Osteoblast (primary cell): ENCODE measurements around the gene ICE1. TPM values are rescaled to one million over a fixed set of nuclear protein-coding genes. Genes with fewer than 3 reads are reported as not detected.
"Not testable (repeated sequence)": the region's sequence is repeated elsewhere in the genome, so short reads cannot be mapped to it uniquely, and the experiment has no call there.

Experiments
- DNase-seq: peaks from one replicate; pipeline ENCODE4 v3.0.0; 2011; ENCODE audit warnings: low spot score, mixed read lengths; ENCODE audit not compliant: insufficient read length; ENCODE audit errors: missing footprints
- H2AFZ ChIP-seq: 2 replicates; pipeline ENCODE4 v1.6.0; 2011; ENCODE audit warnings: mild to moderate bottlenecking, low read length
- H3K27ac ChIP-seq: 2 replicates; pipeline ENCODE4 v1.5.1; 2011; ENCODE audit warnings: mild to moderate bottlenecking, low read depth, low read length, moderate library complexity
- H3K27me3 ChIP-seq: 2 replicates; pipeline ENCODE4 v1.6.0; 2012; ENCODE audit warnings: mild to moderate bottlenecking, control low read depth, inconsistent platforms, low read length, moderate library complexity; ENCODE audit not compliant: insufficient read depth
- H3K36me3 ChIP-seq: 2 replicates; pipeline ENCODE4 v1.5.1; 2011; ENCODE audit warnings: mild to moderate bottlenecking, low read length, control low read depth, moderate library complexity; ENCODE audit not compliant: insufficient read depth
- H3K4me1 ChIP-seq: 2 replicates; pipeline ENCODE4 v1.5.1; 2011; ENCODE audit warnings: mild to moderate bottlenecking, low read length, control low read depth, moderate library complexity; ENCODE audit not compliant: insufficient read depth
- H3K4me2 ChIP-seq: 2 replicates; pipeline ENCODE4 v1.6.0; 2011; ENCODE audit warnings: mild to moderate bottlenecking, low read length; ENCODE audit not compliant: insufficient read depth
- H3K4me3 ChIP-seq: fragments of 200-600 bp; sonication (generic); 3 replicates; pipeline ENCODE4 v1.5.1; 2012; ENCODE audit warnings: mild to moderate bottlenecking, low read length, inconsistent platforms; ENCODE audit not compliant: insufficient read depth
- H3K79me2 ChIP-seq: 2 replicates; pipeline ENCODE4 v1.6.0; 2012; ENCODE audit warnings: mild to moderate bottlenecking, low read length, control low read depth, inconsistent platforms; ENCODE audit not compliant: insufficient read depth
- H3K9me3 ChIP-seq: 2 replicates; pipeline ENCODE4 v1.5.1; 2011; ENCODE audit warnings: low read depth, low read length, control low read depth
- H4K20me1 ChIP-seq: 2 replicates; pipeline ENCODE4 v1.6.0; 2012; ENCODE audit warnings: mild to moderate bottlenecking, low read length, control low read depth; ENCODE audit not compliant: insufficient read depth
- CTCF ChIP-seq: IDR thresholded peaks from 2 replicates; pipeline ENCODE4 v1.5.1; 2011; ENCODE audit warnings: mild to moderate bottlenecking, low read depth, low read length, moderate library complexity; ENCODE audit errors: extremely low read depth
- total RNA-seq: library from RNA; depleted of rRNA; stranded (reverse); fragments of >200 nt; gene quantifications from 2 replicates; pipeline ENCODE4 v1.2.3, GENCODE V29; 2012

The ICE1 gene
- total RNA-seq, 1 donor = 34.0 TPM

GRCh38 chr5:5405441-5405840 is 17.0 kb upstream of the ICE1 start:
- DNase-seq = no peak
- Histone ChIP-seq H3K4me3 (no peak overlapping the region), H3K27ac (no peak overlapping the region), H3K4me2 (no peak overlapping the region), H3K9me3 (no peaks in the 10 kb centered on the region), H2AFZ (no peak overlapping the region), H3K27me3 (no peaks in the 10 kb centered on the region), H3K36me3 (no peaks in the 10 kb centered on the region), H3K79me2 (no peaks in the 10 kb centered on the region), H3K4me1 (no peaks in the 10 kb centered on the region), H4K20me1 (no peaks in the 10 kb centered on the region)
- no peak for TF ChIP-seq CTCF

- Histone ChIP-seq H3K4me1 (no peaks in the 10 kb centered on the region), H3K9me3 (no peaks in the 10 kb centered on the region), H3K4me3 (no peak overlapping the region), H3K27ac (no peak overlapping the region), H3K4me2 (no peak overlapping the region), H4K20me1 (no peaks in the 10 kb centered on the region), H3K36me3 (no peaks in the 10 kb centered on the region), H3K27me3 (no peaks in the 10 kb centered on the region), H3K79me2 (no peaks in the 10 kb centered on the region), H2AFZ (no peak overlapping the region)
- no peak for TF ChIP-seq CTCF
- no peak for DNase-seq
Observed at GRCh38 chr5:5407924-5408323, 14.6 kb upstream of the ICE1 start.

- DNase-seq = no peak
Observed at GRCh38 chr5:5409151-5409810, 13.2 kb upstream of the ICE1 start.

GRCh38 chr5:5413856-5414255 is 8.6 kb upstream of the ICE1 start:
- H3K79me2 ChIP-seq, H4K20me1 ChIP-seq, H3K9me3 ChIP-seq, H3K4me3 ChIP-seq, H3K27me3 ChIP-seq, H3K4me2 ChIP-seq, DNase-seq, H3K36me3 ChIP-seq, H2AFZ ChIP-seq, H3K27ac ChIP-seq: not testable (repeated sequence)
- peaks cover 12% of the 10 kb centered on the region for H3K4me1 ChIP-seq

More at GRCh38 chr5:5409151-5409810, 13.2 kb upstream of the ICE1 start:
- H3K4me2 ChIP-seq = no peak overlapping the region
- no peaks in the 10 kb centered on the region for H3K79me2 ChIP-seq
- no peaks in the 10 kb centered on the region for H3K36me3 ChIP-seq
- no peak overlapping the region for H3K4me3 ChIP-seq
- H2AFZ ChIP-seq = no peak overlapping the region
- no peak for TF ChIP-seq CTCF
- no peaks in the 10 kb centered on the region for H4K20me1 ChIP-seq
- H3K27me3 ChIP-seq = no peaks in the 10 kb centered on the region
- no peaks in the 10 kb centered on the region for H3K4me1 ChIP-seq
- no peaks in the 10 kb centered on the region for H3K9me3 ChIP-seq
- no peak overlapping the region for H3K27ac ChIP-seq
